ENCODE data around the gene COL6A2. TPM values are rescaled to one million over a fixed set of nuclear protein-coding genes. Genes with fewer than 3 reads are reported as not detected.

The COL6A2 gene
- total and polyA plus RNA-seq, 8 donors, result 15.2 to 135 (median 65.5) TPM

- FAIRE-seq, result no peak
- H3K9me3 ChIP-seq, result no peaks in the 10 kb centered on the region
- peaks cover 0 to 3% (median 0%) of the 10 kb centered on the region in 3 donors for H3K4me1 ChIP-seq
- H3K4me3 ChIP-seq, result no peak overlapping the region
- WGBS, 2 donors, result 52 to 67% methylated on average over 6 of the region's 6 CpGs
- no peak for ATAC-seq
- H3K27me3 ChIP-seq, result peaks cover 0 to 3% (median 0%) of the 10 kb centered on the region in 4 donors
- no peak overlapping the region for H3K27ac ChIP-seq
- TF ChIP-seq CTCF (IDR thresholded peaks at IDR 0.05), result no peak
- intact Hi-C loops (cut with DNase I), result no loop called here
- no peaks in the 10 kb centered on the region for H3K36me3 ChIP-seq
- no peak for DNase-seq
These were observed 36.4 kb upstream of the COL6A2 start for GRCh38 chr21:46061518-46061917.

GRCh38 chr21:46061950-46062349 is 36.0 kb upstream of the COL6A2 start:
- Histone ChIP-seq H3K27me3 (peaks cover 0 to 3% (median 0%) of the 10 kb centered on the region in 4 donors), H3K36me3 (no peaks in the 10 kb centered on the region), H3K9me3 (no peaks in the 10 kb centered on the region), H3K4me1 (peaks cover 0 to 3% (median 0%) of the 10 kb centered on the region in 3 donors), H3K4me3 (no peak overlapping the region), H3K27ac (no peak overlapping the region)
- ATAC-seq (no peak), DNase-seq (peak in 1 of 6 donors; percentile 4), FAIRE-seq (no peak)
- intact Hi-C loops (cut with DNase I), result no loop called here
- no peak for TF ChIP-seq CTCF (IDR thresholded peaks at IDR 0.05)
- 73 to 92% methylated on average over 5 of the region's 5 CpGs for WGBS, 2 donors

- H3K27me3 ChIP-seq, result peaks cover 0 to 4% (median 0%) of the 10 kb centered on the region in 4 donors
- DNase-seq (no peak), FAIRE-seq (no peak), ATAC-seq (no peak)
- H3K4me1 ChIP-seq, result peaks cover 0 to 3% (median 0%) of the 10 kb centered on the region in 3 donors
- intact Hi-C loops (cut with DNase I), result no loop called here
- no peak overlapping the region for H3K27ac ChIP-seq
- no peak for TF ChIP-seq CTCF (IDR thresholded peaks at IDR 0.05)
- no peak overlapping the region for H3K4me3 ChIP-seq
- WGBS, 2 donors, result 74 to 88% methylated on average over 5 of the region's 5 CpGs
- no peaks in the 10 kb centered on the region for H3K9me3 ChIP-seq
- no peaks in the 10 kb centered on the region for H3K36me3 ChIP-seq
These were observed 35.3 kb upstream of the COL6A2 start for GRCh38 chr21:46062471-46063211.

GRCh38 chr21:46063227-46063626 is 34.7 kb upstream of the COL6A2 start:
- no peak overlapping the region for H3K27ac ChIP-seq
- H3K4me1 ChIP-seq, result peaks cover 0 to 3% (median 0%) of the 10 kb centered on the region in 3 donors
- no peaks in the 10 kb centered on the region for H3K36me3 ChIP-seq
- no peaks in the 10 kb centered on the region for H3K9me3 ChIP-seq
- intact Hi-C loops (cut with DNase I), result no loop called here
- FAIRE-seq (no peak), ATAC-seq (no peak), DNase-seq (no peak)
- H3K27me3 ChIP-seq, result peaks cover 0 to 8% (median 0%) of the 10 kb centered on the region in 4 donors
- 58 to 74% methylated on average over 4 of the region's 4 CpGs for WGBS, 2 donors
- H3K4me3 ChIP-seq, result no peak overlapping the region
- no peak for TF ChIP-seq CTCF (IDR thresholded peaks at IDR 0.05)
